ENCODE measurements around the gene PRR3. TPM values are rescaled to one million over a fixed set of nuclear protein-coding genes. Genes with fewer than 3 reads are reported as not detected.
"Not testable (repeated sequence)": the region's sequence is repeated elsewhere in the genome, so short reads cannot be mapped to it uniquely, and the experiment has no call there.

Gene PRR3, protein sequence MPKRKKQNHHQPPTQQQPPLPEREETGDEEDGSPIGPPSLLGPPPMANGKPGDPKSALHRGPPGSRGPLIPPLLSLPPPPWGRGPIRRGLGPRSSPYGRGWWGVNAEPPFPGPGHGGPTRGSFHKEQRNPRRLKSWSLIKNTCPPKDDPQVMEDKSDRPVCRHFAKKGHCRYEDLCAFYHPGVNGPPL
- total RNA-seq = 13.6 TPM

DNA sequence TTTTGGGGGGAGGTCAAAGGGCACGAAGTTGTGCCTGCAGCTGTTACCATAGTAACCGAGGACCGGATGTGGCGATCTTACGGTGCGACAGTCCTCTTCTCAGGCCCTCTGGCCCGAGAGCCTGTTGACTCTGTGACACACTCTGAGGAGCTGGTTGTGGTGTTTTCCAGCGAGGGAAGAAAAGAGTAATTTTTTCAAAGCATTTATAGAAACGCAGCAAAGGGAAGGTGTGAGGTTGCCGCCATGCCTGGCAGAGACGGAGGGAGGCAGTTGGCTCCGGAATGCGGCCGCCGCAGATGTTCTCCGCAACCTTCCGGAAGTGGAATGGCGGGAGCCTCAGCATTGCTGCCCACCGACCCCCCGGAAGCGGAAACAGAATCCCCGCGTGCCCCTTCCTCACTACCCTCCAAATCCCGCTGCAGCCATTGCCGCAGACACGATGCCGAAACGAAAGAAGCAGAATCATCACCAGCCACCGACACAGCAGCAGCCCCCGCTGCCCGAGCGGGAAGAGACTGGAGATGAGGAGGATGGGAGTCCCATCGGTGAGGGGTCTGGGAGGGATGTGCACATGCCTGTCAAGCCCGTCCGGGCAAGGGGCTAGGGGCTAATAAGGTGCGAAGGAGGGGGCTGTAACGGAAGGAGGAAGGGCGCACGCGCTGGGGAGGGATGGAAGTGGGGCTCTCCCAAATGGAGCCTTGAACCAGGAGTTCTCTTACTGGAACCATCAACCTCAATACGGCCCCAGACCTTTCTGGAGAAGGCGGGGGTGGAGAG lies at the start of gene PRR3:
Gene PRR3 (plus strand): TSS at position 390 of the 777 bp plus-strand sequence. CDS start 50 bp downstream, at position 440.
- peak; percentile 90 for DNase-seq

GRCh38 chr6:30507849-30508827 lies 49.0 kb upstream of the PRR3 start:
- no peak for DNase-seq

- no peak for DNase-seq
Observed at GRCh38 chr6:30508890-30509736, 48.0 kb upstream of the PRR3 start.

DNA sequence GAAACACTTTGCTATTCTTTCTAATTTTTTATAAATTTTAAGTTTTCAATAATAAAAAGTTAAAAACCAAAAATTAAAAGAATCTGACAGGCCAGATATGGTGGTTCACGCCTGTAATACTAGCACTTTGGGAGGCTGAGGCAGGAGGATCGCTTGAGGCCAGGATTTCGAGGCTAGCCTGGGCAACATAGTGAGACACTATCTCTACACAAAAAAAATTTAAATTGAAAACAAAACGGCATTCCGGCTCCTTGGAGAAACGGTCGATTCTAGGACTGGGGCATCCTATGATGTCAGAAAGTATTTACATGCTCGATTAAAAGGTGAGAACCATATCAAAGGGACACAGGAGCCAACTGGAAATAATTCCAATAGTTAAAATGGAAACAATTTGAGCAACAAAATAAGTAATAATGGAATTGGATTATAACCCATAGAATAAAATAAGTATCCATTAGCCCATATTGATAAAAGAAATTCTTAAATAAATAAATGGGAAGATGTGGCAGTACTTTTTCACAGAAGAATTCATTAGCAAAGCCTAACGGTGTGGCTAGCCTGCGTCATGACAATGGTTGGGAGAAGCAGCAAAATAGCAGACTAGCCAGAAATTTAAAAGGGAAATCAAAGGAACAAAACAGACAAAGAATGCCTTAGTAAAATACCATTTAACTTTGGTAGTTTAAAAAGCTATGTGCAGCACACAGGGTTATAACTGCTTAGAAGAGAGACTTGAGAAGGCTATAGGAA lies 46.5 kb upstream of the PRR3 start:
- no peak for DNase-seq

DNA sequence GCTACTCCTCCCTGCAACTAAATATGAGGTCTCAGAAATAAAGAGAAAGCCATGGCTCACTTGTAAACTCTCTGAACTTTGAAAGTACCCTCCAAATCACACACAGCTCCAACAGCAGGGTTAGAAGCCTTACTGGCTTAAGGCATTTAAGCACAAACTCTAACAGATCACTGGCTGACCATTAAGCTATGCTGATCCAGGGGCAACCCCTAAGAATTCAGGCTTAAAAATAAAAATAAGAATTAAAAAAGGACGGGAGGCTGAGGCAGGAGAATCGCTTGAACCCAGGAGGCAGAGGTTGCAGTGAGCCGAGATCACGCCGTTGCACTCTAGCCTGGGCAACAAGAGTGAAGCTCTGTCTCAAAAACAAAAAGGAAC lies 45.9 kb upstream of the PRR3 start:
- no peak for DNase-seq

GRCh38 chr6:30513451-30513850 lies 43.6 kb upstream of the PRR3 start:
- no peak for DNase-seq

DNA sequence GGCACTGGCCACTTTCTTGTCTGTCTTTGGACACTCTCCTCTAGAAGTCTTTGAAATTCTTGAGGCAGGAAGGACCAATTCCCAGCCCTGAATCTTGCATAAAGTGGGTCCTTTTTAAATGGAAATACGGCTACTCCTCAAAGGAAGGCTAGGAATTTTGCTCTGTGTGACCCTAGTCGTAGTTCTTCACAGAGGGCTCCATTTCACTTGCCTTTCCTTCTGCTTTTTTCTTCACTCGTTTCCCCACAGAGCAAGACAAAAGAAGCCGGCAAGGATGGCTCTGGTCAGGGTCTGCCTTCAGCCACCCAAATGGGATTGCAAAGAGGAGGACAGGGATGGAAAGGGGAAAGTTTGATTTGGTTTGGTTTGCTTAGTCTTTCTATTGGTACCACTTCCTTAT lies 42.0 kb upstream of the PRR3 start:
- DNase-seq = no peak

DNA sequence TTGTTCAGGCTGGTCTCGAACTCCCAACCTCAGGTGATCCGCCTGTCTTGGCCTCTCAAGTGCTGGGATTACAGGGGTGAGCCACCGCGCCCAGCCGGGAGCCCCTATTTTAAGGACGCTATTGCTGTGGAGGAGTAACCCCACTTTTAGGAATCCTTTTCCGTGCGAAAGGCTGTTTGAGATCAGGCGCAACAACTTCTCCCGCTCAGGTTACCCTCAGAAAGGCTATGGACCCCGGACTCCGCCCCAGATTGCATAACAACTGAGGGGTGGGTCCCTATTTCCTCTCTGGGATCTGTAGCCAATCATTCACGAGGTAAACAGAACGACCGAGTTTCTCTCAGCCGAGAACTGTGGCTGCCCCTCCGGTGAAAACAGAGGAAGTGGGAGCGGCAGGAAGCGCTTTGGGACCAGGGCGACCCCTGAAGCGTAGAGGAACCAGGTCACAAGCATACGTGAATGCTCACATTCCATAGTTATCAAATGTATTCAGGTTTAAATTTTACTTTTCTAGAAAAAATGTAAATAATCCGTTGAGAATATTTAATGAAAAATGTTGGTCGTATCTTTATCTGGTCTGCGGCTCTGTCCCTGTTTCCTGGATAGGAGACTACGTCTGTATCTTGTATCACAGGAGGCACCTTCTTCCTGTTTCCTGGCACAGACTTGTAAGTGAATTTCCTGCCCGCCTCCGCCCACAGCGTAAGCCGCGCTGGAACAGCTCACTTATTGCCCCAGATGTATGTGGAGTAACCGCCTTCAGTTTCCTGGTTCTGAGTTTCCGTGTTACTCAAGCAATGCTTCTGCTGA lies 40.9 kb upstream of the PRR3 start:
- DNase-seq = peak; percentile 25

- DNase-seq = not testable (repeated sequence)
Observed at GRCh38 chr6:30516754-30517076, 40.4 kb upstream of the PRR3 start.

DNA sequence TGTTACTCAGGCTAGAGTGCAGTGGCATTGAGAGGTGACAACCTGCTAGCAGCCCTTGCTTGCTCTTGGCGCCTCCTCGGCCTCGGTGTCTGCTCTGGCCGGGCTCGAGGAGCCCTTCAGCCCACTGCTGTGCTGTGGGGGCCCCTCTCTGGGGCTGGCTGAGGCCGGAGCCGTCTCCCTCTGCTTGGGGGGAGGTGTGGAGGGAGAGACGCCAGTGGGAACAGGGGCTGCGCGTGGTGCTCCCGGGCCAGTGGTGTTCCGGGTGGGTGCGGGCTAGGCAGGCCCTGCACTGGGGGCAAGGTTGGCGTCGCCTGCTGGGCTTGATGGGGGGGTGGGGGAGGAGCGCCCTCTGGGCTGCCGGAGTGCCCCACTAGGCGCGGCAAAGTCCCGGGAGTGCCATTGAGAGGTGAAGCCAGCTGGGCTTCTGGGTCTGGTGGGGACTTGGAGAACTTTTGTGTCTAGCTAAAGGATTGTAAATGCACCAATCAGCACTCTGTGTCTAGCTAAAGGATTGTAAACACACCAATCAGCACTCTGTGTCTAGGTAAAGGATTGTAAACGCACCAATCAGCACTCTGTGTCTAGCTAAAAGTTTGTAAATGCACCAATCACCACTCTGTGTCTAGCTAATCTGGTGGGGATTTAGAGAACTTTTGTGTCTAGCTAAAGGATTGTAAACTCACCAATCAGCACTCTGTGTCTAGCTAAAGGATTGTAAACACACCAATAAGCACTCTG lies 39.2 kb upstream of the PRR3 start:
- not testable (repeated sequence) for DNase-seq

- not testable (repeated sequence) for DNase-seq
Observed at GRCh38 chr6:30518505-30519145, 38.5 kb upstream of the PRR3 start.

- DNase-seq = no peak
Observed at GRCh38 chr6:30520522-30520921, 36.6 kb upstream of the PRR3 start.

GRCh38 chr6:30521082-30521481 lies 36.0 kb upstream of the PRR3 start:
- not testable (repeated sequence) for DNase-seq

DNA sequence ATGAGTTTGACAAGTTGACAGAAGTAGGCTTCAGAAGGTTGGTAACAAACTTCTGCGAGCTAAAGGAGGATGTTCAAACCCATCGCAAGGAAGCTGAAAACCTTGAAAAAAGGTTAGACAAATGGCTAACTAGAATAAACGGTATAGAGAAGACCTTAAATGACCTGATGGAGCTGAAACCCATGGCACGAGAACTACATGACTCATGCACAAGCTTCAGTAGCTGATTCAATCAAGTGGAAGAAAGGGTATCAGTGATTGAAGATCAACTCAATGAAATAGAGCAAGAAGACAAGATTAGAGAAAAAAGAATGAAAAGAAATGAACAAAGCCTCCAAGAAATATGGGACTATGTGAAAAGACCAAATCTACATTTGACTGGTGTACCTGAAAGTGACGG lies 35.1 kb upstream of the PRR3 start:
- DNase-seq = not testable (repeated sequence)

- DNase-seq = not testable (repeated sequence)
Observed at GRCh38 chr6:30526444-30526843, 30.7 kb upstream of the PRR3 start.

DNA sequence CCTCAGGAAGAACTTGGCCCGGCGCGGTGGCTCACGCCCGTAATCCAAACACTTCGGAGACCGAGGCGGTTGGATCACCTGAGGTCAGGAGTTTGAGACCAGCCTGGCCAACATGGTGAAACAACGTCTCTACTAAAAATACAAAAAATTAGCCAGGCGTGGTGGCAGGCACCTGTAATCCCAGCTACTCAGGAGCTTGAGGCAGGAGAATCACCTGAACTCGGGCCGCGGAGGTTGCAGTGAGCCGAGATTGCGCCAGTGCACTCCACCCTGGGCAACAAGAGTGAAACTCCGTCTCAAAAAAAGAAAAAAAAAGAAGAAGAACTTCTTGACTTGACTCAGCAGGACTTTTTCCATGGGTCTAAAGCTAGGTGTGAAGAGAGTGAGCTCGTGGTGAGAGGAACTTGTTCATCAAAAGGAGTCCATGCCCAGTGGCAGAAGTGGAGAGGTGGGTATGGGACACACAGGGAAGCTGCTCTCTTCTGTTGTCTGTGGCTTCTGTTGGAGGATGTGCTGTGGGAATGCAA lies 27.7 kb upstream of the PRR3 start:
- DNase-seq = not testable (repeated sequence)

DNA sequence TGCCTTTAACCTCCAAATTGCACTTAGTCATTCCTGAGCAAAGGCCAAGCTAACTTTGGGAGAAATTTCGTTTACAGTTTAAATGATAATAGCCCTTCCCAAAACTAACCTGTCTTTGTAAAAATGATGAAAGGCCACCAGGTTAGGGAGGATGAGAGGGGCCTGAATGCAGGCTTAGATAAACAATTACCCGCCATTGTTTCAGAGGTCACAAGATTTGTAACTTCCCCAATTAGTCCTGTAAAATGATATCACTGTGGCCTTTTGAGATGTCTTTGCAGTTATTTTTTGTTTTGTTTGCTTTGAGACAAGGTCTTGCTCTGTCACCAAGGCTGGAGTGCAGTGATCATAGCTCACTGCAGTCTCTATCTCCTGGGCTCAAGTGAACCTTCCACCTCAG lies 27.1 kb upstream of the PRR3 start:
- no peak for DNase-seq

GRCh38 chr6:30533460-30534294 lies 23.4 kb upstream of the PRR3 start:
- DNase-seq = no peak
